NCI-H2227 (cell line): ENCODE measurements around the gene EPN3.
A peak's percentile ranks its signal among the peaks of the same experiment; 100 is the strongest.

ENCODE experiments used
- DNase-seq: peaks from one replicate; lab custom pipeline; 2025; ENCODE audit not compliant: unreplicated experiment; lab: John Stamatoyannopoulos, UW

EPN3 gene

GRCh38 chr17:50533720-50534148 is 1.2 kb downstream of the EPN3 start:
- no peak for DNase-seq

DNA sequence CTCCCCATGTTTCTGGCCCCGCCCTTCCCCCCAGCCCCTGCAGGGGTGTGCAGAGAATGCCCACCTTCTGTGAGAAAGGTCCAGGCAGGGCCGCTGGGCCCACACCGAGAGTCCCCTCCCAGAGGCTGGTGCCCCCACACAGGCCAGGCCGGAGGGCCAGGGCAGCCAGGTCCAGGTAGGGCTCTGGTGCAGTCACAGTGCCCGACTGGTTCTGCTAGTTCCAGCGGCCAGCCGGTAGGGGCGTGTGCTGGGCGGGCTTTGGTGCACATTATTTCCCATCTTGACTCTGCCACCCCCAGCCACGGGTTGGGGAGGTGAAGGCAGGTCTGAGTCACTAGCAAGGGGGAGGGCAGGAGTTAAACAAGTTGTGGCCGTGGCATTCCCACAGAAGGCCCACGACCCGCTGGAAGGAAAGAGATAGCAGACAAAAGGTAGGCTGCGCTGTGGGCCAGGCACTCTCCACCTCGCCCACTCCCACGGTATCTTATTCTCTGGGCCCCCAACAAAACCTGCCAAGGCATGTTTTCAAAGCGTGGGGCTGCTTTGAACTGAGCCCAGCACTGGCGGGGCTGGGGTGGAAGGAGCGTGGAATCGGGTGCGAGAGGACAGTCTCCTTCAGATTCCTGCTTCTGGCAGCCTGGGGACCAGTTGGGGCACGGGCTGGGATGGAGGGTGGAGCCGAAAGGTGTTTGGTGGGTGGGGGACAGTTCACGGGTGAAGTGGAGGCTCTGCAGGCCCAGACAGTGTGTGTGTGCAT is 1.9 kb downstream of the EPN3 start:
- DNase-seq: peak; percentile 19

GRCh38 chr17:50534979-50535326 is 2.4 kb downstream of the EPN3 start:
- DNase-seq: no peak

DNA sequence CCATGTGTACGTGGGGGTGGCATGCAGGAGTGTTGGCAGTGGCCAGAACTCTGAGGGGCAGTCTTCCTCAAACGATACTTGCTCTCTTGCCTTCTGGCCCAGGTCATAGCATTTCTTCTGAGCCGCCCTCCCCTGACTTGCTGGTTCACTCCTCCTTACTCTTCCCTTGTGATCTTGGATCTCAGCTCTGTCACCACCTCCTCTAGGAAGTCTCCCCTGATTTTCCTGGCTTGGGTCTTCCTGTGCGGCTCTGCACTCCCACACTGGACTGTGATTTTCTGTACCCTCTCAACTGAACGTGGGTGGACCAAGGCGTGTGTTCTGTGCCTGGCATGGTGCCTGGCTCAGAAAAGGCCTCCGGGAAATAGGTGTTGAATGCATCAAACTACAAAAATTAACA is 2.9 kb downstream of the EPN3 start:
- DNase-seq: no peak

GRCh38 chr17:50536683-50537646 is 4.4 kb downstream of the EPN3 start:
- DNase-seq: no peak

DNA sequence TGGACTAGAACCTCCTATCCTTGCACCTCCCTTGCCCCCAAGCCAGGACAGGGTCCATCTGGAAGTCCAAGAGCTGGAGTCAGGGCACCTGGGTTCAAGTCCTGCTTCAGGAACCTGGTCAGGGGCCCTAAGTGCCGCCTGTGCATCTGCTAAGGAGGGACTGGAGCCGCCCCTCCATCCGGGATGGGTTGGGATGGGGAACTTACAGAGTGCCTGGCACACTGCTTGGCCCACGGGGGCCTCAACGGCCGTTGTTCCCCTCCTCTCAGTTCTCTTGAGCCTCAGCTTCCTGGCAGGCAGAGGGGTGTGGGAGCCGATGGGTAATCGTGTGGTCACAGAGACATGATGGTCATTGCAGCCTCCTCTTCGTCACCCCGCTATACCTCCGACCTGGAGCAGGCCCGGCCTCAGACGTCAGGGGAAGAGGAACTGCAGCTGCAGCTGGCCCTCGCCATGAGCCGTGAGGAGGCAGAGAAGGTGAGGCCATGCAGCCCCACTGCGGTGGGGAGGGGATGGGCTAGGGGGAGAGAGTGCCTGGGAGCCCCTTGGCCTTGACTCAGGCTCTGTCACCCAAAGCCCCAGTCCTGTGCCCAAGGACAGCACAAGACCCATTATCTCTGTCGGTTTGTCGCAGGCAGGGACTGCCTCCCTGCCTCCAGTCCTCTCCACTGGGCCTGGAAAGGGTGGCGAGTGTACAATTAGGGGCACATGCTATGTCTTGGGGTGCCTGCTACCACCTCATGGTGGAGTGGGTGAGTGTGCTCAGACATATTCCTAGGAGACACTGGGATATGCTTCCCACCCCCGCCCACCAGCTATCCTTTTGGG is 5.4 kb downstream of the EPN3 start:
- DNase-seq: no peak

DNA sequence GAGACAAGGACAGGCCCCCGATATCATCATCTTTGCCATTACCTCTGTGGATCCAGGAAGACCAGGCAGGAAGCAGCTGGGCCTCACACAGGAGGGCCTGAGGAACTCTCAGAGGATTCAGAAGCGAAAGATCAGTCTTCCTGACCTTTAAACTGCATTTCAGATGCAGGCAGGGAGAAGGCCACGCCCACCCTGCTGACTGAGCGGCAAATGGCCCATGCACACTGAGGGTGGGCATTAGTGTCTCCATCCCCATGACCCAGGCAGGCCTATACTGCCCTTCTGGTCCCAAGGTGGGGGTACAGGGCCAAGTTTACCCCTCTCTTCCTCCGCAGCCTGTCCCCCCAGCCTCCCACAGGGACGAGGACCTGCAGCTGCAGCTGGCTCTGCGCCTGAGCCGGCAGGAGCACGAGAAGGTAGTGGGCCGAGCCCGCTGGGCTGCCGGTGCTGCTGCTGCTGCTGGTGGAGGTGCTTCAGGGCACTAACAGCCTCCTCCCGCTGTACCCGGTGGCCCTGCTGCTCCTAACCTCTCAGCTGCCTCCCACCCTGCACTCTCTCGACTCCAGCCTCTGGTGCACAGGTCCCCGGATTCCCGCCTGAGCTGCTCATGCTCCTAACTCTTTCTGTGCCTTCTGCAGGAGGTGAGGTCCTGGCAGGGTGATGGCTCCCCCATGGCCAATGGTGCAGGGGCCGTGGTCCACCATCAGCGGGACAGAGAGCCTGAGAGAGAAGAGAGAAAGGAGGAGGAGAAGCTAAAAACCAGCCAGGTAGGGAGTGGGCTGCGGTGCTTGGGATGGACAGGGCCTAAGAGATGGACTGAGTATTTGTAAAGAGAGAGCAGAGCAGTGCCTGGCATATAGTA is 6.2 kb downstream of the EPN3 start:
- DNase-seq: peak; percentile 61

GRCh38 chr17:50539762-50540559 is 7.4 kb downstream of the EPN3 start:
- DNase-seq: no peak

DNA sequence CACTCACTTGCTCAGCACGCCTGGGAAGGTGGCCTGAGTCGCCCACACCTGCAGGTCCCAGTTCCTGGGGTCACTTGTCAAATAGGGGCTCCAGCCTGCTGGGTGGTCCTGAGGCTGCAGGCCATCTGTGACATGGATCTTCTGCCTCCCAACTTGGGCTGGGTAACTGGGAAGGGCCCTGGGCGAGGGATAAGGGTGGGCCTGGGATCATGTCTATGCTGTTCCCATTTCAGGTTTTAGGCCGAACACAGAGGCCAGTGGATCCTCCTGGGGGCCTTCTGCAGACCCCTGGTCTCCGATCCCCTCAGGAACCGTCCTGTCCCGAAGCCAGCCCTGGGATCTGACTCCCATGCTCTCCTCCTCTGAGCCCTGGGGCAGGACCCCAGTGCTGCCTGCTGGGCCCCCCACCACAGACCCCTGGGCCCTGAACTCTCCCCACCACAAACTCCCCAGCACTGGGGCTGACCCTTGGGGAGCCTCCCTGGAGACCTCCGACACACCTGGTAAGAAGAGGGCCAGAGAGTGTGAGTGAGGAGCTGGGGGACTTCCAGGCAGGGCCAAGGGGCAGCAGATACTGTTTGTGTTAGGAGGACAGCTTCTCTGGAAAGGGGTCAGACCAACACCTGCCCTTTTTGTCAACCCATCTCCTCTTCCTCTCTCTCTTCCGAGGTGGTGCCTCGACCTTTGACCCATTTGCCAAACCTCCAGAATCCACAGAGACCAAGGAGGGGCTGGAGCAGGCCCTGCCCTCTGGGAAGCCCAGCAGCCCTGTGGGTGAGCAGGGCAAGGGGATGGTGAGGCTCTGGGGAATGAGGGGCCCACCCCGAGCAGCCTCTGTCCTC is 8.2 kb downstream of the EPN3 start:
- no peak for DNase-seq

GRCh38 chr17:50541402-50541715 is 8.8 kb downstream of the EPN3 start:
- DNase-seq: no peak

- DNase-seq: peak; percentile 91
These were observed 9.5 kb downstream of the EPN3 start for GRCh38 chr17:50541716-50542688.

DNA sequence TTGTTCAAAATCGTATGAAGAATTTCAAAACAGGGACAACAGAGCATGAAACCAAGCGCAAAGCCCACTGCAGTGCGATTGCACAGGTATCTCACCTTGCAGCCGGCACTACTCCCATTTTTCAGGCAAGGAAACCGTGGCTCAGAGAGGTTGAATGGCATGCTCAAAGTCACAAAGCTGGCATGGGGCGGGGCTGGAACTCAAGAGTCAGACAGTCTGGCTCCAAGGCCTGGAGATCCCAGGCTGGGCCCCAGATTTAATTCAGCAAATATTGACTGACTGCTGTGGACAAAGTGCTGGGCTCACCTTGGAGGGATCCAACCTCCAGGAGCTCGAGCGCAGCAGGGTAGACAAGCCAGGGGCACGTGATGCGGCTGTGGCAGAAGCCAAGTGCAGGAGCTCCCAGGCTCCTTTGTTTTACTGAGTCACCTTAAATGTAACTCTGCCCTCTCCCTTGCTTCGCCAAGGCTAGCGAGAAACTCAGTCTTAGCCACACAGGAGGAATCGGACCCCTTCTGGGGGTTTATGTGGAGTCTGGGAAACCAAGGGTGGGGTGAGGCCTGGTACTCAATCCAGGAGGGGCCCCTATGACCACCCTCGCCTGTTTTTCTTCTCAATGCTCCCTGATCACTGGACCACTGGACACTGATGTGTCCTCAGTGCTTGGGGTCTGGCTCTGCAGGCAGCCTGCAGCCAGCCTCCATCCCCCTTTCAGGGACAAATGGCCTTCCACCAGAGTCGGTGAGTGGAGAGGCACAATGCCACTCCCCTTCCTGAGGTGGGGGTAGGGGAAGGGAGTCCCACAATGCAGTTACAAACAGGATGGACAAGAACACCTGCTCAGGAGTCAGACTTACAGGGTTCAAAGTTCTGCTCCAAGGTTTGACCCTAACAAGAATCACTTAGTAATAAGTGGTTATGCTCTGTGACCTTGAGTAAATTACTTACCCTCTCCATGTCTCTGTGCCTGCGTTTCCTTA is 10.6 kb downstream of the EPN3 start:
- DNase-seq: peak; percentile 20

DNA sequence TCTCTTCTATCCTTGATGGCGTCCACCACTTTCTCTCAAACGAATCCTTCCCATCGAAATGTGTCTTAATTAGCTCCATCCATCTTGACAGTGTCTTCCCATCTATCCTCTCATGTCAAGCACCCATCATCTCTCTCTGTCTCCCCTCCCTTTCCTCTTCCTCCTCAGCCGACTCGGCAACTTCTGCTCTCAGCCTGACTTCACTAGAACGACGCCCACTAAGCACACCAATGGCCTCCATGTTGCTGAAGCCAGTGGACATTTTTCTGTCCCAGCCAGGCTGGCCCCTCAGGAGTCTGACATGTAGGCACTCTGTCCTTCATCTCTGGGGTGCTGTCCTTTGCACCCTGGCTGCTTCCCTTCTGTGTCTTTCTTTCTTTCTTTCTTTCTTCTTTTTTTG is 12.0 kb downstream of the EPN3 start:
- DNase-seq: no peak

- DNase-seq: no peak
These were observed 12.8 kb downstream of the EPN3 start for GRCh38 chr17:50545311-50545710.

- no peak for DNase-seq
These were observed 14.1 kb downstream of the EPN3 start for GRCh38 chr17:50546701-50547034.

GRCh38 chr17:50547035-50547735 is 14.7 kb downstream of the EPN3 start, which contains the start of gene SPATA20:
TSS of gene SPATA20 (plus strand) at chr17:50547174. CDS start at chr17:50547209, 35 bp downstream.
- DNase-seq: peak; percentile 95
